22Rv1 (cell line): ENCODE data around the gene GABBR2.

Source experiments
- H3K27ac ChIP-seq: fragments of 450-650 bp; 2 replicates; pipeline ENCODE4 v1.5.1; 2017
- ZFX ChIP-seq: fragments of 450-650 bp; IDR thresholded peaks from 2 replicates; pipeline ENCODE4 v1.6.1; 2017; ENCODE audit warnings: antibody characterized with exemption, borderline replicate concordance
- TF ChIP-seq, protein P1 (sequence below): fragments of 450-650 bp; IDR thresholded peaks from 2 replicates; pipeline ENCODE4 v1.5.1; 2017; ENCODE audit warnings: mild to moderate bottlenecking

The GABBR2 gene

DNA sequence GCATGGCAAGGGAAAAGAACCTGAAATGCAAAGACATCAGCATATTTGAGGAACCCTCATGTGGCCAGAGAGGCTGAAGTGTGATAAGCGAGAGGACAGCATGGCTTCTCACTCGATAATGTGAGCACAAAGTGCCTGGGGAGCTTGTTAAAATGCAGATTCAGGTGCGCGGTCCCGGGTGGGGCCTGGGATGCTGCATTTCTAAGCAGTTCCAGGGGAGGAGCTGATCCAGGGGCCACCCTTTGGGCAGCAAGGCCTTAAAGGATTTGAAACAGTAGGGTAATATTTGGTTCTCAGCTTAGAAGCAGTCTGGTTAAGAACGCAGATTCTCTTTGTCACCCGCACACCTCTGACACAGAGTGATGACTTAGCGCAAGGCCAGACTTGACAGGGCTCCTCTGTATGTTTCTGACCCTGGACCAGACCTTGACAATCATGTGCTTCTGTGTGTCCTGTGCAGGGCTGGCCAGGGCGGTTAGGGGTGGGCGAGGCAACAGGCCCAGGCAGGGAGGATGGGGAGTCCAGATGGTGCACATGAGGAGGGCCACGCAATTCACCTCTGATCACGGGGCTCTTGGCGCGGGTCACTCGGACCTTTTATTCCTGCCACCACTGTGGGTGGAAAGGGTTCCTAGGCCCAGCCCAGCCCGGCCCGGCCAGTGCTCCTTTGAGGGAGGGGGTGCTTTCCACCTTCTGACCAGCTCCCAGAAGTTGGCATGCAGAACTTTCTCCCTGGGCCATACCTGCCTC is 390.5 kb downstream of the GABBR2 start:
- no peak overlapping the region for H3K27ac ChIP-seq
- no peak for TF ChIP-seq ZFX
- TF ChIP-seq, protein P1, sequence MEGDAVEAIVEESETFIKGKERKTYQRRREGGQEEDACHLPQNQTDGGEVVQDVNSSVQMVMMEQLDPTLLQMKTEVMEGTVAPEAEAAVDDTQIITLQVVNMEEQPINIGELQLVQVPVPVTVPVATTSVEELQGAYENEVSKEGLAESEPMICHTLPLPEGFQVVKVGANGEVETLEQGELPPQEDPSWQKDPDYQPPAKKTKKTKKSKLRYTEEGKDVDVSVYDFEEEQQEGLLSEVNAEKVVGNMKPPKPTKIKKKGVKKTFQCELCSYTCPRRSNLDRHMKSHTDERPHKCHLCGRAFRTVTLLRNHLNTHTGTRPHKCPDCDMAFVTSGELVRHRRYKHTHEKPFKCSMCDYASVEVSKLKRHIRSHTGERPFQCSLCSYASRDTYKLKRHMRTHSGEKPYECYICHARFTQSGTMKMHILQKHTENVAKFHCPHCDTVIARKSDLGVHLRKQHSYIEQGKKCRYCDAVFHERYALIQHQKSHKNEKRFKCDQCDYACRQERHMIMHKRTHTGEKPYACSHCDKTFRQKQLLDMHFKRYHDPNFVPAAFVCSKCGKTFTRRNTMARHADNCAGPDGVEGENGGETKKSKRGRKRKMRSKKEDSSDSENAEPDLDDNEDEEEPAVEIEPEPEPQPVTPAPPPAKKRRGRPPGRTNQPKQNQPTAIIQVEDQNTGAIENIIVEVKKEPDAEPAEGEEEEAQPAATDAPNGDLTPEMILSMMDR: no peak

DNA sequence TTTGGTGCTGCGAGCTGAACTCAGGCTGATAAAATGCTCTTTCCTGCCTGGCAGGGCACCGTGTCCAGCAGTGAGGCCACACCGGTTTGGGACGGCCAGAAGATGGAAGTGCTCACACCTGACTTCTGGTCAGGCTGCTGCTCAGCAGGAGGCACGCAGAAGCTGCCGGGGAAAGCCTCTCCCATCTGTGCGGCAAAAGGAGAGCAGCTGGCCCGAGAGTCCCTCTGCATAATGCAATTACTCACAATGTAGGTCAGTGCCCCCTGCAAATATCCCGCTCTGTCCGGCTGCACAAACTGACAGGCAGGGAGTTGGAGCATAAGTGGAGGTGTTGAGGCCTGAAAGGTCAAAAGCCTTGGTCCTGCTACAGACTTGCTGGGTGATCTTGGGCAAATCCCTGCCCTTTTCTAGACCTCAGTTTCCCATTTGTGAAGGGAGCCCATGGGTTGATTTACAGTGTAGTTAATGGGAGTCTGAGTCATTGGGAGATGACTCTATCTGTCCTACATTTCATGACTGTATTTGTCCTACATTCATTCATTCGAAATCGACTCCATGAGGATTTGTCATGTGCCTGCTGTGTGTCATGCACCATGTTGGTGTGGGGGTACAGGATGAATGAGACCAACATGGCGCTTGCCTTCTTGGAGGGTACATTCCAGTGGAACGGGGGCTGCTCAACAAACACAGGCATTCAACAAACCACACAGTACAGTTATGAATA is 391.4 kb downstream of the GABBR2 start:
- H3K27ac ChIP-seq: no peak overlapping the region
- TF ChIP-seq ZFX: no peak
- TF ChIP-seq, protein P1: no peak

DNA sequence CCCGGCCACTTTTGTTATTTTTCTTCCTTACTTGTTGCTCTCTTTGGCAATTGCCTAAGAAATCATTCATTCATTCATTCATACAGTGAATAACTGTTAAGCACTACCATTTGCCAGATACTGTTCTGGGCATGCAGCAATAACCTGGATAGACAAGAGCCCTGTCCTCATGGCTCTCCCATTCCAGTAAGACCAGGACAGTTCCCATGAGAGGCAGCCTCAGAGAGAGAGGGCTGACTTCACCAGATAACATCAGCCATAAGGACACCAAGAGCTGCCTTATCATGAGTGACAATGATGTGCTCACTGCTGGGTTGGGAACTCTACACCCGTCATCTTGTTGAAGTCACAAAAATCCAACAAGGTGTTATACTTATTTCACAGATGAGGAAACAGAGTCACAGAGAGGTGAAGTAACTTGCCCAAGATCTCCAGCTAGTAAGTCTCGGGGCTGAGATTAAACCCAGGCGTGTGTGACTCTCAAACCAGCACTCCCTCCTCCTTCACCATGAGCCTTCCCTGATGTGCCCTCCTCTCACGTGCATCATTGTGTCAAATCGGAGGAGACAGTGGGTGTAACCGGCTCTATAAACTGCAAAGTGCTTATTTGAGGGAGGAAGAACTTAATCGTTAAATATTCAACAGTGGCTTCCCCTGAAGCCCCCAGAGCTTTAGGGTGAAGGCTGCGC is 392.1 kb downstream of the GABBR2 start:
- TF ChIP-seq, protein P1: no peak
- TF ChIP-seq ZFX: no peak
- H3K27ac ChIP-seq: no peak overlapping the region

DNA sequence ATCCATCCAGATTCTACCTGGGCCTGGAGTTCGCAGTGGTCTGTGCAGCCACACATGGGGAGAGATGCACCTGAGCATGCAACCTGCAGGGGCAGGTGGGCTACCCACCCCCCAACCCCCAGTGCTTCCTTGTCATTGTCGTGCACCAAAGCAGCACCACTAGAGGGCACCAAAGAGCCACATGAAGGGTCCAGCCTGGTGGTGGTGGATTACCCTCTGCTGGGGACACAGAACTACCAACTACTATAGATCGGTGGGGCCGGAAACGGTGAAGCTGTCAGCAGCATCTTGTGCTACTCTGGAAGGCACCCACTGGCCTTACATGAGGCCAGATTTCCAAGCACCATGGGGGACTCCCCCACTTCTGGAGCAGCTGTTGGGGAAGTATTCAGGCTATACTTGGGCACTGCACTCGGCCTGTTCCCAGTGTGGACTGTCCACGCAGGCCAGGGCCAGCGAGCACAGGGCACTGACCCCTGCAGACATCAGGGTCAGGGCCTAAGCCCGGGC is 393.1 kb downstream of the GABBR2 start:
- TF ChIP-seq, protein P1: peak; percentile 95
- TF ChIP-seq ZFX: no peak
- no peak overlapping the region for H3K27ac ChIP-seq

DNA sequence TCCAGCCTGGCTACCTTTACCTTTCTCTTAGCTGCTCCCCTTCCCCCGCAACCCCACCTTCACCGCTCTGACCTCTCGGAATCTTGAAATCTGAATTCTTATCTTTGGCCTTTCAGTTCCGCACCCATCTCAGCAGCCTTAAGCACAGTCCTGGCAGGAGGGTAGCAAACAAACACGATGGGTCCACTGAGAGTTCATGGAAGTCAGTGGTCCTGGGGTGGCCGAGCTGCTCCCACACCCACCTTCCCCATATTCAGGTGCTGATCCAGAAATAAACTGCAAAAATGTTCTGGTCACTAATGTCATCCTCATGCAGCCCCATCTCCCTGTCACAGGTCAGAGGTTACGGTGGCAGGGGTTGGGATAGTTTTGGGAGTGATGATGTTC is 393.7 kb downstream of the GABBR2 start:
- TF ChIP-seq ZFX: no peak
- TF ChIP-seq, protein P1: no peak
- no peak overlapping the region for H3K27ac ChIP-seq

DNA sequence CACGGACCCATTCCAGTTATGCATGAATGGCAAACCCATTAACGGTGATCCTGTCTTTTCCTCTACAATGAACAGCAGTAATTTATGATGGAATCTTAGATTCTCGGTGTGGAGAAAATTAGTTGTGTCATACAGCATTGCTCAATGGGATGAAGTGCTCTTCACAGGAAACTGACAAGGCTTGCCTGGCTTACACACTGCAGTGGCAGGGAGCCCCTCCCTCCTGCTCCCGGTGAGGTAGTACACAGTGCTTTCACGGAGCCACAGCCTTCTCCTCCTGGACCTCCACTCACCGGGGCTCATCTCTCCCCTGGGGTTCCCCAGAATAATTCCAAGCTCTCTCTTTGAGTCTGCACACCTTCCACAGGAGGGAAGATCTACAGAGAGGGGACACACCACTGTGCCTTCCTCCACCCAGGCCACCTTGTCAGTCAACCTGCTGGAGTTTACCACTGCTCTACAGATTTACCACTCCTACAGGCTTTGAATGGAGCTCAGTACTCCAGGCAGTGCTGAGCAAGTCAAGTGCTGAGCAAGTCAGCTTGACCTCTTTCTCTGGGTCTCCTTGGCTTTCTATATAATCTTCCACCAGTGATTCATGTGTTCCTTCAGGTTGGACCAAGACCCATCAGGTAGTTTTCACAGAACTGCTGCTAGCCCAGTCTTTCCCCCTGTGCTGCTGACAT is 394.2 kb downstream of the GABBR2 start:
- no peak for TF ChIP-seq ZFX
- TF ChIP-seq, protein P1: no peak
- H3K27ac ChIP-seq: no peak overlapping the region
